NCI-H2227 (cell line): ENCODE measurements around the gene TRNP1.

ENCODE experiments used
- DNase-seq: peaks from one replicate; lab custom pipeline; 2025; ENCODE audit not compliant: unreplicated experiment; lab: John Stamatoyannopoulos, UW

The TRNP1 gene

GRCh38 chr1:27025718-27026117 is 32.2 kb downstream of the TRNP1 start:
- no peak for DNase-seq

- peak; percentile 72 for DNase-seq
These were observed 33.4 kb downstream of the TRNP1 start for GRCh38 chr1:27026621-27027574.

- DNase-seq = no peak
These were observed 34.2 kb downstream of the TRNP1 start for GRCh38 chr1:27027575-27028250.

GRCh38 chr1:27029517-27029916 is 36.0 kb downstream of the TRNP1 start:
- DNase-seq = no peak

- DNase-seq = peak; percentile 83
These were observed 38.0 kb downstream of the TRNP1 start for GRCh38 chr1:27031235-27032118.

GRCh38 chr1:27032119-27032461 is 38.6 kb downstream of the TRNP1 start:
- DNase-seq = no peak

- DNase-seq = no peak
These were observed 39.7 kb downstream of the TRNP1 start for GRCh38 chr1:27033043-27033746.

- no peak for DNase-seq
These were observed 41.9 kb downstream of the TRNP1 start for GRCh38 chr1:27035344-27035743.

GRCh38 chr1:27036718-27037117 is 43.2 kb downstream of the TRNP1 start:
- DNase-seq = no peak

GRCh38 chr1:27037518-27037917 is 44.0 kb downstream of the TRNP1 start:
- DNase-seq = no peak

GRCh38 chr1:27038020-27038419 is 44.5 kb downstream of the TRNP1 start:
- peak; percentile 70 for DNase-seq

- DNase-seq = no peak
These were observed 49.2 kb downstream of the TRNP1 start for GRCh38 chr1:27042670-27043069.

- DNase-seq = peak; percentile 95
These were observed 51.2 kb downstream of the TRNP1 start for GRCh38 chr1:27044613-27045151.

GRCh38 chr1:27045973-27046558 is 52.6 kb downstream of the TRNP1 start:
- DNase-seq = peak; percentile 77

GRCh38 chr1:27047914-27048313 is 54.4 kb downstream of the TRNP1 start:
- no peak for DNase-seq

- DNase-seq = no peak
These were observed 55.6 kb downstream of the TRNP1 start for GRCh38 chr1:27049100-27049499.

GRCh38 chr1:27049607-27050006 is 56.1 kb downstream of the TRNP1 start:
- DNase-seq = no peak
